GM23248 (cell line): ENCODE data around the gene ZNF768.

Source experiments
- EZH2 ChIP-seq: fragments of 200-600 bp; sonication (generic); IDR thresholded peaks from 2 replicates; pipeline ENCODE4 v1.6.1; 2018; ENCODE audit warnings: antibody characterized with exemption, mild to moderate bottlenecking; ENCODE audit not compliant: insufficient read depth, poor library complexity, severe bottlenecking
- EZH2phosphoT487 ChIP-seq: fragments of 200-600 bp; sonication (generic); IDR thresholded peaks from 2 replicates; pipeline ENCODE4 v1.6.1; 2018; ENCODE audit warnings: antibody characterized with exemption, moderate library complexity, mild to moderate bottlenecking, low read depth; ENCODE audit not compliant: insufficient read depth

GRCh38 chr16:30557707-30557956 lies 31.3 kb upstream of the ZNF768 start:
- TF ChIP-seq EZH2 (no peak), EZH2phosphoT487 (no peak)
